Measurements from ENCODE around the gene GRAMD4. TPM values are rescaled to one million over a fixed set of nuclear protein-coding genes. Genes with fewer than 3 reads are reported as not detected.

Gene GRAMD4
- total and polyA plus RNA-seq, 10 of the 15 experiments (the other 5 are each of a cell fraction or from before 2014, with no cell fraction given), result 0.21 to 45.5 (median 10.6) TPM

DNA sequence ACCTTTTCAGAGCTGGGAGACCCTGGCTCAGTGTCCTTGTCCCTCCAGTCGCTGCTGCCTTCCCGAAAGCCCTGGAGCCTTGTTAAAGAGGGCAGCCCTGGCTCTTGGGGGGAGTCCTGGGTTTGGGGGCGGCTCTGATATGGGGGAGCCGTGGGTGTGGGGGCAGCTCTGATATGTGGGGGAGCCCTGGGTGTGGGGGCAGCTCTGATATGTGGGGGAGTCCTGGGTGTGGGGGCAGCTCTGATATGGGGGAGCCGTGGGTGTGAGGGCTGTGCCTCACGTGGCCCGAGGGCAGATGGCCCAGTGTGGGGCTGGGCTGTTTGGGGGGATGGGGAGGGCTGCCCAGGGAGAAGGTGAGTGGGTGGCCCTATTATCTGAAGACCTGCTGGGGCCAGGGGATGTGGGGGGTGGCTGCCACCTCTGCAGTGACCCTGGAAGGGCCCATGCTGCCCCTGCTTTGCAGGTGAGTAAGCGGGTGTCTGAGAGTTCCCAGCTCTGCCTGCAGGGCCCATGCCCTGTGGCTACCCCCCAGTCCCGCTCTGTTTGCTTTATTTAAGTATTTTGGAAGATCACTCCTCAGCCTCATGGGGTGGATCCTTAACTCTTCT, 30.9 kb upstream of the GRAMD4 start:
- Histone ChIP-seq H3K4me2 (ENCODE audit: control insufficient read depth, insufficient read depth) (peak overlapping the region; percentile 94; the same call in 1 of the 2 replicates), H3K9ac (ENCODE audit: control insufficient read depth, insufficient read depth, low read length) (no peak overlapping the region), H3K4me1 (ENCODE audit: control insufficient read depth, insufficient read depth, low read length) (peaks cover 58% of the 10 kb centered on the region), H3K79me2 (ENCODE audit: control insufficient read depth, insufficient read depth, low read length) (peaks cover 5% of the 10 kb centered on the region), H3K4me3 (no peak overlapping the region), H3K27me3 (replicated peaks in 1 of 2; ENCODE audit: control insufficient read depth in 2 of 2, insufficient read depth in 2 of 2, low read length in 1 of 2) (no peaks in the 10 kb centered on the region), H3K9me3 (replicated peaks; ENCODE audit: control insufficient read depth, insufficient read depth, low read length) (no peaks in the 10 kb centered on the region), H2AFZ (ENCODE audit: control insufficient read depth, low read depth, low read length) (no peak overlapping the region), H4K20me1 (ENCODE audit: control insufficient read depth, insufficient read depth) (no peaks in the 10 kb centered on the region), H3K27ac (ENCODE audit: control insufficient read depth, insufficient read depth) (no peak overlapping the region), H3K36me3 (ENCODE audit: control insufficient read depth in 2 of 2, insufficient read depth in 2 of 2, low read length in 1 of 2) (no peaks in the 10 kb centered on the region; a peak in 1 of 4 replicates)
- intact Hi-C loops (cut with micrococcal nuclease; ENCODE audit: unreplicated experiment), result loop anchor here (5.0 kb wide), 1 partner anchor 148 kb away; the partner anchor contains the start of gene CERK
- RAD21 ChIA-PET (ENCODE audit: unreplicated experiment), result interaction anchor here (1.3 to 3.4 kb wide), 2 partner anchors 26 to 174 kb away, joined by 4 to 13 read pairs; partner anchors contain the start of gene TBC1D22A
- FAIRE-seq (no peak), DNase-seq (ENCODE audit: low read depth, low spot score) (no peak), ATAC-seq (no peak)
- BruUV-seq (replicated peaks), result no TSS peak
- SMC1A ChIA-PET (ENCODE audit: uncharacterized antibody, unreplicated experiment), result interaction anchor here (1.3 to 2.4 kb wide), 2 partner anchors 25 kb away, joined by 3 to 13 read pairs; no protein-coding TSS in a partner anchor
- POLR2A ChIA-PET, result interaction anchor here (0.9 to 1.6 kb wide), 3 partner anchors 11 to 40 kb away, joined by 3 to 5 read pairs (median 4); no protein-coding TSS in a partner anchor
- CTCF ChIA-PET, result interaction anchor here (0.9 to 3.4 kb wide), 2 partner anchors 25 to 26 kb away, joined by 6 to 19 read pairs; no protein-coding TSS in a partner anchor
- 73% methylated on average over 9 of the region's 9 CpGs for WGBS (ENCODE audit: insufficient coverage, insufficient replicate concordance, low lambda C conversion rate, missing lambda C conversion rate)
- in situ Hi-C loops (cut with MboI), result no loop called here
- no peak for TF ChIP-seq PAX5 (IDR thresholded peaks at IDR 0.05; ENCODE audit: borderline replicate concordance, low read depth, low read length)
- TF ChIP-seq BHLHE40 (IDR thresholded peaks at IDR 0.05; ENCODE audit: borderline replicate concordance in 1 of 2, low read depth in 2 of 2, low read length in 1 of 2), result peak in 1 of 2 experiments; percentile 13; a peak in 1 of 4 replicates
- TF ChIP-seq E2F8 (IDR thresholded peaks at IDR 0.05; ENCODE audit: low read depth, partially characterized antibody), result no peak
- no peak for TF ChIP-seq ZBED1 (IDR thresholded peaks at IDR 0.05; ENCODE audit: borderline replicate concordance)
- peak in 1 of 2 experiments; percentile 10; a peak in 1 of 3 replicates for TF ChIP-seq EGR1 (IDR thresholded peaks at IDR 0.05; ENCODE audit: borderline replicate concordance in 1 of 2, low read depth in 2 of 2, low read length in 2 of 2)
- no peak for TF ChIP-seq CHD1 (IDR thresholded peaks at IDR 0.05; ENCODE audit: low read depth, low read length)
- TF ChIP-seq POLR2A (IDR thresholded peaks at IDR 0.05; ENCODE audit: low read depth, low read length), result no peak
- TF ChIP-seq NRF1 (conservative IDR thresholded peaks at IDR 0.05; ENCODE audit: low read depth, low read length), result no peak
- no peak for TF ChIP-seq MYB (IDR thresholded peaks at IDR 0.05; ENCODE audit: borderline replicate concordance, low read depth, low read length)
- TF ChIP-seq NBN (IDR thresholded peaks at IDR 0.05), result no peak
- TF ChIP-seq SUZ12 (IDR thresholded peaks at IDR 0.05; ENCODE audit: unreplicated experiment), result no peak
- no peak for TF ChIP-seq CBFB (IDR thresholded peaks at IDR 0.05; ENCODE audit: low read depth)
- no peak for TF ChIP-seq ZSCAN29 (IDR thresholded peaks at IDR 0.05)
- TF ChIP-seq TAF1 (IDR thresholded peaks at IDR 0.05; ENCODE audit: borderline replicate concordance, low read depth, low read length), result no peak
- TF ChIP-seq MXI1 (IDR thresholded peaks at IDR 0.05; ENCODE audit: low read depth, low read length), result no peak
- TF ChIP-seq NFYA (IDR thresholded peaks at IDR 0.05; ENCODE audit: borderline replicate concordance, low read depth, low read length), result no peak
- no peak for TF ChIP-seq CHD2 (IDR thresholded peaks at IDR 0.05; ENCODE audit: borderline replicate concordance, low read depth, low read length)
- no peak for TF ChIP-seq SRF (IDR thresholded peaks at IDR 0.05; ENCODE audit: low read depth in 2 of 2, low read length in 2 of 2)
- no peak for TF ChIP-seq IKZF2 (IDR thresholded peaks at IDR 0.05)
- no peak for TF ChIP-seq RAD51 (IDR thresholded peaks at IDR 0.05)
- no peak for TF ChIP-seq EED (IDR thresholded peaks at IDR 0.05; ENCODE audit: low read depth)
- TF ChIP-seq MTA2 (IDR thresholded peaks at IDR 0.05; ENCODE audit: low read depth), result no peak
- TF ChIP-seq MYC (IDR thresholded peaks at IDR 0.05; ENCODE audit: insufficient read depth, insufficient read length, insufficient replicate concordance, low read length, severe bottlenecking), result no peak
- TF ChIP-seq PAX8 (IDR thresholded peaks at IDR 0.05), result no peak
